ENCODE results near the gene CDH15.

Gene CDH15

GRCh38 chr16:89171216-89172170, at the start of gene CDH15:
Gene CDH15, plus strand, starts transcription at chr16:89171748. Its CDS starts 84 bp downstream, at chr16:89171832.
- DNase-seq (ENCODE audit: low read depth in 2 of 2) = peak; percentile 88 to 92

- peak; percentile 39 to 40 for DNase-seq (ENCODE audit: low read depth in 2 of 2)
Measured at GRCh38 chr16:89122322-89122851, 49.2 kb upstream of the CDH15 start.

GRCh38 chr16:89123001-89123830, 48.3 kb upstream of the CDH15 start:
- no peak for DNase-seq (ENCODE audit: low read depth in 2 of 2)

GRCh38 chr16:89123831-89124100, 47.8 kb upstream of the CDH15 start:
- DNase-seq (ENCODE audit: low read depth in 2 of 2) = no peak

GRCh38 chr16:89129378-89129777, 42.2 kb upstream of the CDH15 start:
- no peak for DNase-seq (ENCODE audit: low read depth in 2 of 2)

GRCh38 chr16:89130448-89130847, 41.1 kb upstream of the CDH15 start:
- no peak for DNase-seq (ENCODE audit: low read depth in 2 of 2)

- no peak for DNase-seq (ENCODE audit: low read depth in 2 of 2)
Measured at GRCh38 chr16:89131783-89132182, 39.8 kb upstream of the CDH15 start.

GRCh38 chr16:89132194-89133005, 39.1 kb upstream of the CDH15 start:
- no peak for DNase-seq (ENCODE audit: low read depth in 2 of 2)

- DNase-seq (ENCODE audit: low read depth in 2 of 2) = no peak
Measured at GRCh38 chr16:89133457-89134127, 38.0 kb upstream of the CDH15 start.

- no peak for DNase-seq (ENCODE audit: low read depth in 2 of 2)
Measured at GRCh38 chr16:89134269-89134668, 37.3 kb upstream of the CDH15 start.

- no peak for DNase-seq (ENCODE audit: low read depth in 2 of 2)
Measured at GRCh38 chr16:89135166-89135565, 36.4 kb upstream of the CDH15 start.

GRCh38 chr16:89135971-89136765, 35.4 kb upstream of the CDH15 start:
- no peak for DNase-seq (ENCODE audit: low read depth in 2 of 2)

- DNase-seq (ENCODE audit: low read depth in 2 of 2) = no peak
Measured at GRCh38 chr16:89136931-89137330, 34.6 kb upstream of the CDH15 start.

- DNase-seq (ENCODE audit: low read depth in 2 of 2) = no peak
Measured at GRCh38 chr16:89137666-89138512, 33.7 kb upstream of the CDH15 start.

- no peak for DNase-seq (ENCODE audit: low read depth in 2 of 2)
Measured at GRCh38 chr16:89138513-89138795, 33.1 kb upstream of the CDH15 start.

- DNase-seq (ENCODE audit: low read depth in 2 of 2) = no peak
Measured at GRCh38 chr16:89138843-89139520, 32.6 kb upstream of the CDH15 start.

- no peak for DNase-seq (ENCODE audit: low read depth in 2 of 2)
Measured at GRCh38 chr16:89139907-89140361, 31.6 kb upstream of the CDH15 start.

- DNase-seq (ENCODE audit: low read depth in 2 of 2) = no peak
Measured at GRCh38 chr16:89140401-89140800, 31.1 kb upstream of the CDH15 start.
